Dendritic cell treated with granulocyte-macrophage colony-stimulating factor and Interleukin-4, amounts not matched to agents 40 ng/mL and 50 ng/mL, for 4 days (primary cell): ENCODE data around the gene TMEM30A.

Experiments used
- H3K27ac Mint-ChIP-seq: one replicate; pipeline ENCODE4 v1.8.0; 2022; ENCODE audit warnings: mild to moderate bottlenecking, mixed read lengths
- H3K27me3 Mint-ChIP-seq: one replicate; pipeline ENCODE4 v1.8.0; 2022; ENCODE audit warnings: mild to moderate bottlenecking, mixed read lengths
- H3K36me3 Mint-ChIP-seq: one replicate; pipeline ENCODE4 v1.8.0; 2022; ENCODE audit warnings: low read depth, mixed read lengths
- H3K4me1 Mint-ChIP-seq: one replicate; pipeline ENCODE4 v1.8.0; 2022; ENCODE audit warnings: low read depth, mixed read lengths
- H3K4me3 Mint-ChIP-seq: one replicate; pipeline ENCODE4 v1.8.0; 2022; ENCODE audit warnings: mild to moderate bottlenecking, moderate library complexity, mixed read lengths
- H3K9me3 Mint-ChIP-seq: one replicate; pipeline ENCODE4 v1.8.0; 2022; ENCODE audit warnings: mixed read lengths
- intact Hi-C: fragments of 100-400 bp; cut with micrococcal nuclease; formaldehyde crosslinking; loops from one replicate; pipeline ENCODE4 v1.15.0; 2022

The TMEM30A gene

GRCh38 chr6:75284632-75285282 lies at the start of gene TMEM30A:
TSS of gene TMEM30A (minus strand) at chr6:75284792. CDS start at chr6:75284638, 154 bp downstream.
- H3K36me3 Mint-ChIP-seq, result no peaks in the 10 kb centered on the region

GRCh38 chr6:75333676-75334200 lies 49.1 kb upstream of the TMEM30A start:
- intact Hi-C loops, result no loop called here
- H3K9me3 Mint-ChIP-seq, result no peaks in the 10 kb centered on the region
- H3K4me1 Mint-ChIP-seq, result no peaks in the 10 kb centered on the region
- H3K4me3 Mint-ChIP-seq, result no peak overlapping the region
- H3K27ac Mint-ChIP-seq, result no peak overlapping the region
- peaks cover 8% of the 10 kb centered on the region for H3K27me3 Mint-ChIP-seq
- H3K36me3 Mint-ChIP-seq, result no peaks in the 10 kb centered on the region

More at GRCh38 chr6:75284632-75285282, at the start of gene TMEM30A:
- H3K4me3 Mint-ChIP-seq, result no peak within 1 kb of the TSS
- H3K4me1 Mint-ChIP-seq, result peaks cover 38% of the 10 kb centered on the region
- H3K27ac Mint-ChIP-seq, result no peak within 1 kb of the TSS
- H3K9me3 Mint-ChIP-seq, result no peaks in the 10 kb centered on the region
- intact Hi-C loops, result loop anchor here (1.0 to 5.0 kb wide), 2 partner anchors 41 to 318 kb away; partner anchors contain the start of genes COX7A2 and SENP6
- H3K27me3 Mint-ChIP-seq, result no peaks in the 10 kb centered on the region

- intact Hi-C loops, result no loop called here
- Mint-ChIP-seq H3K4me3 (no peak overlapping the region), H3K9me3 (no peaks in the 10 kb centered on the region), H3K4me1 (no peaks in the 10 kb centered on the region), H3K27ac (no peak overlapping the region), H3K36me3 (no peaks in the 10 kb centered on the region), H3K27me3 (peaks cover 9% of the 10 kb centered on the region)
Measured at GRCh38 chr6:75331151-75331550, 46.6 kb upstream of the TMEM30A start.

GRCh38 chr6:75329703-75330102 lies 45.1 kb upstream of the TMEM30A start:
- intact Hi-C loops, result no loop called here
- H3K27me3 Mint-ChIP-seq, result peaks cover 6% of the 10 kb centered on the region
- no peaks in the 10 kb centered on the region for H3K4me1 Mint-ChIP-seq
- H3K27ac Mint-ChIP-seq, result no peak overlapping the region
- H3K4me3 Mint-ChIP-seq, result no peak overlapping the region
- H3K36me3 Mint-ChIP-seq, result no peaks in the 10 kb centered on the region
- no peaks in the 10 kb centered on the region for H3K9me3 Mint-ChIP-seq

DNA sequence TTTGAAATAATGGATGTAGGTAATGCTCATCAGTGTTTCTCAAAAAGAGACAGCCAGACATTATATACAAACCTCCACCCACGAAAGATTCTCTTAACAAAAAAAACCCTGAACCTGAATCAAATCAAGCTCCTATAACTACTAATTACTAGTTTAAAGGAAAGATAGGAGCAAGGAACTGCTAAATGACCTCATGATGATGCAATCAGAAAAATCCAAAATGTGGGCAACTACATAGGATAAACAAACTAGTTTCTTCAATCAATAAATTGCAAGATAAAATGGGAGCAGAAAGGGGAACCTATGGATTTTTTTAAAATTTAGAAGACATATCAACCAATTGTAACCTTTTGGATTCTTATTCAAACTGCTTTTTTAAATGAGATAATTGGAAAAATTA lies 43.2 kb upstream of the TMEM30A start:
- intact Hi-C loops, result no loop called here

GRCh38 chr6:75326557-75327258 lies 42.1 kb upstream of the TMEM30A start:
- Mint-ChIP-seq H3K4me1 (no peaks in the 10 kb centered on the region), H3K36me3 (no peaks in the 10 kb centered on the region), H3K4me3 (no peak overlapping the region), H3K27ac (no peak overlapping the region), H3K9me3 (no peaks in the 10 kb centered on the region), H3K27me3 (peaks cover 6% of the 10 kb centered on the region)
- intact Hi-C loops, result no loop called here

More for the DNA sequence above, 43.2 kb upstream of the TMEM30A start:
- H3K9me3 Mint-ChIP-seq, result no peaks in the 10 kb centered on the region
- H3K36me3 Mint-ChIP-seq, result no peaks in the 10 kb centered on the region
- H3K4me3 Mint-ChIP-seq, result no peak overlapping the region
- no peaks in the 10 kb centered on the region for H3K4me1 Mint-ChIP-seq
- H3K27ac Mint-ChIP-seq, result no peak overlapping the region
- H3K27me3 Mint-ChIP-seq, result peaks cover 6% of the 10 kb centered on the region

DNA sequence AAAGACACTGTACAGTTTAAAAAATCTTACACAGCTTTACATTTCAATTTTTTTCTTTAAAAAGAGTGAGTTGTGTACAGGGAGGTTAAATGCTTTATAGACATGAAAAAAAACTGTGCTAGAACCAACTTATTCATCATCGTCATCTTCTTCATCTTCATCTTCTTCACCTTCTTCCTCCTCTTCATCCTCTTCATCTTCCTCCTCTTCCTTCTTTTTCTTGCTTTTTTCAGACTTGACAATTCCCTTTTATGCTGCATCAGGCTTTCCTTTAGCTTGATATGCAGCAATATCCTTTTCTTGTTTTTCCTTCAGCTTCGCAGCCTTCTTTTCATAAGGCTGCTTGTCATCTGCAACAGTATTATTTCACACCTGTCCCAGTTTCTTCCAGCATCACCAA lies 34.3 kb upstream of the TMEM30A start:
- Mint-ChIP-seq H3K27me3 (peaks cover 11% of the 10 kb centered on the region), H3K4me3 (no peak overlapping the region), H3K9me3 (no peaks in the 10 kb centered on the region), H3K27ac (no peak overlapping the region), H3K36me3 (no peaks in the 10 kb centered on the region), H3K4me1 (peaks cover 9% of the 10 kb centered on the region)
- intact Hi-C loops, result no loop called here

- Mint-ChIP-seq H3K36me3 (no peaks in the 10 kb centered on the region), H3K4me3 (no peak overlapping the region), H3K9me3 (no peaks in the 10 kb centered on the region), H3K4me1 (peaks cover 13% of the 10 kb centered on the region), H3K27me3 (peaks cover 14% of the 10 kb centered on the region), H3K27ac (no peak overlapping the region)
- intact Hi-C loops, result no loop called here
Measured at GRCh38 chr6:75317503-75318206, 33.1 kb upstream of the TMEM30A start.

GRCh38 chr6:75315978-75316377 lies 31.4 kb upstream of the TMEM30A start:
- no peaks in the 10 kb centered on the region for H3K9me3 Mint-ChIP-seq
- intact Hi-C loops, result no loop called here
- H3K4me1 Mint-ChIP-seq, result peaks cover 13% of the 10 kb centered on the region
- H3K36me3 Mint-ChIP-seq, result no peaks in the 10 kb centered on the region
- no peak overlapping the region for H3K4me3 Mint-ChIP-seq
- peaks cover 15% of the 10 kb centered on the region for H3K27me3 Mint-ChIP-seq
- no peak overlapping the region for H3K27ac Mint-ChIP-seq

DNA sequence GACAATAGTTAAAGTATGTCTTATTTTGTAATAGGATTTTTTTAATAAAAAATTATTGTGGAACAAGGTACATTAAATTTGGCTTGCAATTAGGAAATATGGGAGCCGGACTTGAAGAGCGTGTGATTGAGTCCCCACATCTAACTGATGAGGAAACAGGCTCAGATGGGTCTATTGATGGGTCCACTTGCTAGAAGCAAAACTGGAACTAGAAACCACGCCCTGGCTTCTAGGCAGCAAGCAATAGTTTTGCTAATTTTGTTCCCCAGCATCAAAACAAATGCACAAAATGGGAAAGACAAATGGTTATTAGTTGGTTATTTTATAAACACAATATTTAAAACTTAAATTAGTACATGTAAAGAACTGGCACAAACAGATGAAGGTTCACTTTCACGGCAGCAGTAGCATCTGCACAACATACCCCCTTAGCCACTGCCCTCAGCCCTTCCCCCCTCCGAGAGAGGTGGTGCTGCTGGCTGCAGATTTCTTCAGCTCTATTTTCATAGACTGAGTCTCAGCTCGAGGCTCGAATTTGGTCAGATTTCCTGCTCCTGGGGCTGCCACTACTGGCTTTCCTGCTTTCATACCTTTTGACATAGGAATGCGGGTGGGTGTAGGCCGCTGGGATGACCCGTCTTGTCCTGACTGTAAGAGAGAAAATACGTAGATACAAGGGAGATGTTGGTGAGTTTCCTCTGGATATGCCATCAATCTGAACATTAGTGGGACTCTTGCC lies 23.8 kb upstream of the TMEM30A start:
- H3K27ac Mint-ChIP-seq, result no peak overlapping the region
- H3K27me3 Mint-ChIP-seq, result peaks cover 15% of the 10 kb centered on the region
- intact Hi-C loops, result no loop called here
- no peaks in the 10 kb centered on the region for H3K36me3 Mint-ChIP-seq
- no peak overlapping the region for H3K4me3 Mint-ChIP-seq
- no peaks in the 10 kb centered on the region for H3K9me3 Mint-ChIP-seq
- H3K4me1 Mint-ChIP-seq, result no peaks in the 10 kb centered on the region

GRCh38 chr6:75307364-75308004 lies 22.9 kb upstream of the TMEM30A start:
- H3K27ac Mint-ChIP-seq, result no peak overlapping the region
- H3K36me3 Mint-ChIP-seq, result no peaks in the 10 kb centered on the region
- no peaks in the 10 kb centered on the region for H3K4me1 Mint-ChIP-seq
- intact Hi-C loops, result no loop called here
- H3K9me3 Mint-ChIP-seq, result no peaks in the 10 kb centered on the region
- no peak overlapping the region for H3K4me3 Mint-ChIP-seq
- H3K27me3 Mint-ChIP-seq, result peaks cover 15% of the 10 kb centered on the region

DNA sequence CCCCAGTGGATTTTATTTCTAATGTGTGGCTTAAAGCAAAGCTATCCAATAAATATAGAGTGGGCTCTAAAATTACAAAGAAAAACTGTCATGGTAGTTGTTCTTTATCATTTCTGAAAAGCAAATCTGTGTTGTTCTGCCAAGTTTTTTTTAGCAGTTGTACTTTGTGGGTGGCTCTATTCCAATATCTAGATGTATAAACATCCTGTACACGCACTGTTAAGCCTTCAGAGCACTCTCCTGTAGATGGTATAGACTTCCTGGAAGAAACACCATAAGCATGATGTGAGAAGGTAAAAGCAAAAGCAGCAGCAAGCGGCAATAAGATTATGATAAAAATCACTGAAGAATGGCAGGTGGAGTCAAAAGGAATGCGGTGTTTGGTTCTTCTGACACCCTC lies 21.5 kb upstream of the TMEM30A start:
- Mint-ChIP-seq H3K9me3 (no peaks in the 10 kb centered on the region), H3K36me3 (no peaks in the 10 kb centered on the region), H3K4me1 (no peaks in the 10 kb centered on the region), H3K27me3 (peaks cover 14% of the 10 kb centered on the region), H3K4me3 (no peak overlapping the region), H3K27ac (no peak overlapping the region)
- intact Hi-C loops, result no loop called here

GRCh38 chr6:75305573-75305972 lies 21.0 kb upstream of the TMEM30A start:
- Mint-ChIP-seq H3K36me3 (no peaks in the 10 kb centered on the region), H3K4me1 (peaks cover 4% of the 10 kb centered on the region), H3K27me3 (peaks cover 14% of the 10 kb centered on the region), H3K9me3 (no peaks in the 10 kb centered on the region), H3K4me3 (no peak overlapping the region), H3K27ac (no peak overlapping the region)
- intact Hi-C loops, result no loop called here
